Measurements from ENCODE around the gene SAMM50.
A peak's percentile ranks its signal among the peaks of the same experiment; 100 is the strongest.
"Not testable (repeated sequence)": the region's sequence is repeated elsewhere in the genome, so short reads cannot be mapped to it uniquely, and the experiment has no call there.

The SAMM50 gene

GRCh38 chr22:44001521-44001920 is 46.3 kb downstream of the SAMM50 start:
- DNase-seq (ENCODE audit: low read depth), result no peak

- DNase-seq (ENCODE audit: low read depth), result no peak
Measured at GRCh38 chr22:44002324-44002723, 47.1 kb downstream of the SAMM50 start.

- no peak for DNase-seq (ENCODE audit: low read depth)
Measured at GRCh38 chr22:44002997-44003396, 47.8 kb downstream of the SAMM50 start.

- DNase-seq (ENCODE audit: low read depth), result no peak
Measured at GRCh38 chr22:44003405-44004103, 48.3 kb downstream of the SAMM50 start.

GRCh38 chr22:44004104-44004460 is 48.8 kb downstream of the SAMM50 start:
- no peak for DNase-seq (ENCODE audit: low read depth)

GRCh38 chr22:44005524-44005923 is 50.3 kb downstream of the SAMM50 start:
- no peak for DNase-seq (ENCODE audit: low read depth)

- DNase-seq (ENCODE audit: low read depth), result no peak
Measured at GRCh38 chr22:44012162-44012561, 56.9 kb downstream of the SAMM50 start.

GRCh38 chr22:44012591-44012990 is 57.3 kb downstream of the SAMM50 start:
- no peak for DNase-seq (ENCODE audit: low read depth)

- DNase-seq (ENCODE audit: low read depth), result no peak
Measured at GRCh38 chr22:44014241-44014640, 59.0 kb downstream of the SAMM50 start.

GRCh38 chr22:44016586-44016985 is 61.3 kb downstream of the SAMM50 start:
- DNase-seq (ENCODE audit: low read depth), result not testable (repeated sequence)

GRCh38 chr22:44018594-44018993 is 63.4 kb downstream of the SAMM50 start:
- no peak for DNase-seq (ENCODE audit: low read depth)

GRCh38 chr22:44019416-44019815 is 64.2 kb downstream of the SAMM50 start:
- DNase-seq (ENCODE audit: low read depth), result no peak

- no peak for DNase-seq (ENCODE audit: low read depth)
Measured at GRCh38 chr22:44019846-44020245, 64.6 kb downstream of the SAMM50 start.

GRCh38 chr22:44020981-44021380 is 65.7 kb downstream of the SAMM50 start:
- DNase-seq (ENCODE audit: low read depth), result no peak

GRCh38 chr22:44023404-44024287 is 68.4 kb downstream of the SAMM50 start:
- DNase-seq (ENCODE audit: low read depth), result peak; percentile 20

GRCh38 chr22:44024288-44024921 is 69.2 kb downstream of the SAMM50 start, which contains the start of gene PARVB:
Gene PARVB (plus strand): TSS chr22:44024302. CDS start chr22:44024340, 38 bp downstream.
- DNase-seq (ENCODE audit: low read depth), result no peak

GRCh38 chr22:44025171-44026065 is 70.2 kb downstream of the SAMM50 start:
- no peak for DNase-seq (ENCODE audit: low read depth)

GRCh38 chr22:44026066-44026629 is 70.9 kb downstream of the SAMM50 start:
- no peak for DNase-seq (ENCODE audit: low read depth)

- DNase-seq (ENCODE audit: low read depth), result peak; percentile 50
Measured at GRCh38 chr22:44026630-44027511, 71.6 kb downstream of the SAMM50 start.

- no peak for DNase-seq (ENCODE audit: low read depth)
Measured at GRCh38 chr22:44028091-44028490, 72.8 kb downstream of the SAMM50 start.
